ENCODE results near the gene SUPT20HL2.
"Not testable (repeated sequence)": the region's sequence is repeated elsewhere in the genome, so short reads cannot be mapped to it uniquely, and the experiment has no call there.

The SUPT20HL2 gene

GRCh38 chrX:24314019-24314635 is at the start of gene SUPT20HL2:
TSS of gene SUPT20HL2 (minus strand) at chrX:24314069. CDS start at chrX:24313315, 754 bp downstream.
- ATAC-seq (ENCODE audit: low read depth): no peak
- H3K4me3 Mint-ChIP-seq: no peak within 1 kb of the TSS
- DNase-seq (ENCODE audit: low spot score in 2 of 2): no peak
- no peaks in the 10 kb centered on the region for H3K9me3 Mint-ChIP-seq
- no peaks in the 10 kb centered on the region for H3K36me3 Mint-ChIP-seq
- H3K27me3 Mint-ChIP-seq: peaks cover 2% of the 10 kb centered on the region
- H3K27ac Mint-ChIP-seq: no peak within 1 kb of the TSS
- H3K4me1 Mint-ChIP-seq: no peaks in the 10 kb centered on the region

- DNase-seq (ENCODE audit: low spot score in 2 of 2); H3K27me3 Mint-ChIP-seq; H3K4me3 Mint-ChIP-seq; H3K36me3 Mint-ChIP-seq; ATAC-seq (ENCODE audit: low read depth); H3K9me3 Mint-ChIP-seq; H3K4me1 Mint-ChIP-seq; H3K27ac Mint-ChIP-seq: not testable (repeated sequence)
Measured at GRCh38 chrX:24362089-24362745, 48.3 kb upstream of the SUPT20HL2 start.

- ATAC-seq (ENCODE audit: low read depth) (no peak), DNase-seq (ENCODE audit: low spot score in 2 of 2) (no peak)
- no peaks in the 10 kb centered on the region for H3K27me3 Mint-ChIP-seq
- H3K9me3 Mint-ChIP-seq: no peaks in the 10 kb centered on the region
- no peak within 1 kb of the TSS for H3K4me3 Mint-ChIP-seq
- H3K4me1 Mint-ChIP-seq: peaks cover 3% of the 10 kb centered on the region
- H3K36me3 Mint-ChIP-seq: no peaks in the 10 kb centered on the region
- no peak within 1 kb of the TSS for H3K27ac Mint-ChIP-seq
Measured at GRCh38 chrX:24360272-24360671, 46.4 kb upstream of the SUPT20HL2 start, which contains the start of gene SUPT20HL1. TSS of gene SUPT20HL1 (plus strand) at chrX:24360639. CDS start at chrX:24362761, 2,122 bp downstream.

- Mint-ChIP-seq H3K4me3 (no peak overlapping the region), H3K9me3 (no peaks in the 10 kb centered on the region), H3K27me3 (no peaks in the 10 kb centered on the region), H3K27ac (no peak overlapping the region), H3K36me3 (no peaks in the 10 kb centered on the region), H3K4me1 (peaks cover 3% of the 10 kb centered on the region)
- no peak for DNase-seq (ENCODE audit: low spot score in 2 of 2)
- no peak for ATAC-seq (ENCODE audit: low read depth)
Measured at GRCh38 chrX:24357106-24357505, 43.2 kb upstream of the SUPT20HL2 start.

- Mint-ChIP-seq H3K4me1 (peaks cover 3% of the 10 kb centered on the region), H3K27me3 (no peaks in the 10 kb centered on the region), H3K4me3 (no peak overlapping the region), H3K27ac (no peak overlapping the region), H3K9me3 (no peaks in the 10 kb centered on the region), H3K36me3 (no peaks in the 10 kb centered on the region)
- no peak for DNase-seq (ENCODE audit: low spot score in 2 of 2)
- ATAC-seq (ENCODE audit: low read depth): no peak
Measured at GRCh38 chrX:24355095-24355494, 41.2 kb upstream of the SUPT20HL2 start.

- no peaks in the 10 kb centered on the region for H3K27me3 Mint-ChIP-seq
- no peak overlapping the region for H3K27ac Mint-ChIP-seq
- no peaks in the 10 kb centered on the region for H3K4me1 Mint-ChIP-seq
- no peak overlapping the region for H3K4me3 Mint-ChIP-seq
- no peaks in the 10 kb centered on the region for H3K9me3 Mint-ChIP-seq
- DNase-seq (ENCODE audit: low spot score in 2 of 2) (no peak), ATAC-seq (ENCODE audit: low read depth) (no peak)
- no peaks in the 10 kb centered on the region for H3K36me3 Mint-ChIP-seq
Measured at GRCh38 chrX:24350217-24350616, 36.3 kb upstream of the SUPT20HL2 start.

GRCh38 chrX:24347881-24348280 is 34.0 kb upstream of the SUPT20HL2 start:
- Mint-ChIP-seq H3K9me3 (no peaks in the 10 kb centered on the region), H3K27me3 (no peaks in the 10 kb centered on the region), H3K27ac (no peak overlapping the region), H3K36me3 (no peaks in the 10 kb centered on the region), H3K4me1 (no peaks in the 10 kb centered on the region), H3K4me3 (no peak overlapping the region)
- ATAC-seq (ENCODE audit: low read depth): no peak
- no peak for DNase-seq (ENCODE audit: low spot score in 2 of 2)

- Mint-ChIP-seq H3K4me3 (peak overlapping the region; percentile 64), H3K36me3 (no peaks in the 10 kb centered on the region), H3K27ac (no peak overlapping the region), H3K9me3 (no peaks in the 10 kb centered on the region), H3K4me1 (peaks cover 3% of the 10 kb centered on the region), H3K27me3 (peaks cover 3% of the 10 kb centered on the region)
- DNase-seq (ENCODE audit: low spot score in 2 of 2) (no peak), ATAC-seq (ENCODE audit: low read depth) (peak; percentile 64)
Measured at GRCh38 chrX:24343719-24344118, 29.9 kb upstream of the SUPT20HL2 start.

- ATAC-seq (ENCODE audit: low read depth) (no peak), DNase-seq (ENCODE audit: low spot score in 2 of 2) (no peak)
- H3K4me1 Mint-ChIP-seq: peaks cover 3% of the 10 kb centered on the region
- no peak overlapping the region for H3K4me3 Mint-ChIP-seq
- H3K9me3 Mint-ChIP-seq: no peaks in the 10 kb centered on the region
- no peaks in the 10 kb centered on the region for H3K36me3 Mint-ChIP-seq
- no peak overlapping the region for H3K27ac Mint-ChIP-seq
- H3K27me3 Mint-ChIP-seq: peaks cover 3% of the 10 kb centered on the region
Measured at GRCh38 chrX:24341795-24342194, 27.9 kb upstream of the SUPT20HL2 start.

GRCh38 chrX:24340501-24340900 is 26.6 kb upstream of the SUPT20HL2 start:
- Mint-ChIP-seq H3K4me3 (no peak overlapping the region), H3K27me3 (peaks cover 3% of the 10 kb centered on the region), H3K4me1 (peaks cover 3% of the 10 kb centered on the region), H3K27ac (no peak overlapping the region), H3K36me3 (no peaks in the 10 kb centered on the region), H3K9me3 (no peaks in the 10 kb centered on the region)
- DNase-seq (ENCODE audit: low spot score in 2 of 2) (no peak), ATAC-seq (ENCODE audit: low read depth) (no peak)

- peaks cover 3% of the 10 kb centered on the region for H3K4me1 Mint-ChIP-seq
- no peak overlapping the region for H3K4me3 Mint-ChIP-seq
- H3K9me3 Mint-ChIP-seq: no peaks in the 10 kb centered on the region
- peaks cover 3% of the 10 kb centered on the region for H3K27me3 Mint-ChIP-seq
- DNase-seq (ENCODE audit: low spot score in 2 of 2) (no peak), ATAC-seq (ENCODE audit: low read depth) (no peak)
- no peak overlapping the region for H3K27ac Mint-ChIP-seq
- no peaks in the 10 kb centered on the region for H3K36me3 Mint-ChIP-seq
Measured at GRCh38 chrX:24339911-24340310, 26.0 kb upstream of the SUPT20HL2 start.

GRCh38 chrX:24335871-24336270 is 22.0 kb upstream of the SUPT20HL2 start:
- Mint-ChIP-seq H3K27ac (no peak overlapping the region), H3K4me1 (peaks cover 3% of the 10 kb centered on the region), H3K36me3 (no peaks in the 10 kb centered on the region), H3K4me3 (no peak overlapping the region), H3K27me3 (peaks cover 9% of the 10 kb centered on the region), H3K9me3 (peaks cover 1% of the 10 kb centered on the region)
- DNase-seq (ENCODE audit: low spot score in 2 of 2) (no peak), ATAC-seq (ENCODE audit: low read depth) (no peak)

- Mint-ChIP-seq H3K36me3 (no peaks in the 10 kb centered on the region), H3K27ac (no peak overlapping the region)
- no peak for ATAC-seq (ENCODE audit: low read depth)
Measured at GRCh38 chrX:24334461-24334860, 20.6 kb upstream of the SUPT20HL2 start.

GRCh38 chrX:24333371-24333770 is 19.5 kb upstream of the SUPT20HL2 start:
- H3K9me3 Mint-ChIP-seq: peaks cover 1% of the 10 kb centered on the region
- H3K4me1 Mint-ChIP-seq: no peaks in the 10 kb centered on the region
- H3K4me3 Mint-ChIP-seq: no peak overlapping the region
- ATAC-seq (ENCODE audit: low read depth) (no peak), DNase-seq (ENCODE audit: low spot score in 2 of 2) (no peak)
- H3K27ac Mint-ChIP-seq: no peak overlapping the region
- H3K27me3 Mint-ChIP-seq: peaks cover 7% of the 10 kb centered on the region
- no peaks in the 10 kb centered on the region for H3K36me3 Mint-ChIP-seq

More at GRCh38 chrX:24334461-24334860, 20.6 kb upstream of the SUPT20HL2 start:
- Mint-ChIP-seq H3K4me1 (no peaks in the 10 kb centered on the region), H3K27me3 (peaks cover 7% of the 10 kb centered on the region), H3K4me3 (no peak overlapping the region), H3K9me3 (peaks cover 1% of the 10 kb centered on the region)
- no peak for DNase-seq (ENCODE audit: low spot score in 2 of 2)

- H3K36me3 Mint-ChIP-seq: no peaks in the 10 kb centered on the region
Measured at GRCh38 chrX:24332878-24333277, 19.0 kb upstream of the SUPT20HL2 start.

More at GRCh38 chrX:24332878-24333277, 19.0 kb upstream of the SUPT20HL2 start:
- Mint-ChIP-seq H3K27me3 (peaks cover 7% of the 10 kb centered on the region), H3K27ac (no peak overlapping the region), H3K4me3 (no peak overlapping the region), H3K4me1 (no peaks in the 10 kb centered on the region), H3K9me3 (peaks cover 1% of the 10 kb centered on the region)
- ATAC-seq (ENCODE audit: low read depth): no peak
- no peak for DNase-seq (ENCODE audit: low spot score in 2 of 2)

All from memory B cell (primary cell).